NCI-H226 (cell line): ENCODE data around the gene SPDYE2.
A peak's percentile ranks its signal among the peaks of the same experiment; 100 is the strongest.
"Not testable (repeated sequence)": the region's sequence is repeated elsewhere in the genome, so short reads cannot be mapped to it uniquely, and the experiment has no call there.

Source experiments
- DNase-seq: peaks from one replicate; pipeline ENCODE4 v3.0.0-alpha.2; 2015

Gene SPDYE2

GRCh38 chr7:102540604-102541003, 10.4 kb upstream of the SPDYE2 start:
- DNase-seq = not testable (repeated sequence)

GRCh38 chr7:102542083-102542482, 8.9 kb upstream of the SPDYE2 start:
- not testable (repeated sequence) for DNase-seq

- not testable (repeated sequence) for DNase-seq
These were observed 8.3 kb upstream of the SPDYE2 start for GRCh38 chr7:102542771-102543170.

GRCh38 chr7:102543596-102543995, 7.4 kb upstream of the SPDYE2 start, which contains the start of gene UPK3BL2:
Gene UPK3BL2 (minus strand): TSS chr7:102543696. CDS start chr7:102543636, 60 bp downstream.
- DNase-seq = not testable (repeated sequence)

- DNase-seq = not testable (repeated sequence)
These were observed 6.7 kb upstream of the SPDYE2 start for GRCh38 chr7:102544372-102544771.

- DNase-seq = not testable (repeated sequence)
These were observed 5.7 kb upstream of the SPDYE2 start for GRCh38 chr7:102545288-102545687.

- DNase-seq = not testable (repeated sequence)
These were observed 4.7 kb upstream of the SPDYE2 start for GRCh38 chr7:102546353-102546752.

- not testable (repeated sequence) for DNase-seq
These were observed 17.6 kb downstream of the SPDYE2 start for GRCh38 chr7:102568620-102569019.

- peak; percentile 71 for DNase-seq
These were observed 21.5 kb downstream of the SPDYE2 start, which contains the start of gene POLR2J3 for GRCh38 chr7:102572261-102573239. Gene POLR2J3 (minus strand): TSS chr7:102572583. CDS start chr7:102572521, 62 bp downstream.

GRCh38 chr7:102574607-102575006, 23.6 kb downstream of the SPDYE2 start:
- DNase-seq = not testable (repeated sequence)

- not testable (repeated sequence) for DNase-seq
These were observed 25.3 kb downstream of the SPDYE2 start for GRCh38 chr7:102576363-102576762.

- DNase-seq = not testable (repeated sequence)
These were observed 26.6 kb downstream of the SPDYE2 start for GRCh38 chr7:102577315-102578240.

GRCh38 chr7:102578486-102578885, 27.5 kb downstream of the SPDYE2 start:
- not testable (repeated sequence) for DNase-seq

GRCh38 chr7:102581722-102582121, 30.7 kb downstream of the SPDYE2 start:
- DNase-seq = not testable (repeated sequence)

GRCh38 chr7:102583495-102583894, 32.5 kb downstream of the SPDYE2 start:
- DNase-seq = not testable (repeated sequence)

- DNase-seq = not testable (repeated sequence)
These were observed 38.8 kb downstream of the SPDYE2 start for GRCh38 chr7:102589857-102590256.

- not testable (repeated sequence) for DNase-seq
These were observed 41.5 kb downstream of the SPDYE2 start for GRCh38 chr7:102592477-102593019.

GRCh38 chr7:102593637-102594334, 42.8 kb downstream of the SPDYE2 start:
- not testable (repeated sequence) for DNase-seq

- DNase-seq = not testable (repeated sequence)
These were observed 45.0 kb downstream of the SPDYE2 start for GRCh38 chr7:102596036-102596435.

GRCh38 chr7:102599699-102600098, 48.7 kb downstream of the SPDYE2 start:
- not testable (repeated sequence) for DNase-seq

- DNase-seq = not testable (repeated sequence)
These were observed 51.3 kb downstream of the SPDYE2 start for GRCh38 chr7:102602317-102602716.
